Fibroblast of skin of back (primary cell): ENCODE results near the gene ECHDC1.

Experiments used
- DNase-seq: peaks from one replicate; pipeline ENCODE4 v3.0.0-alpha.2; 2013

Gene ECHDC1

GRCh38 chr6:127282184-127282583 lies 61.2 kb downstream of the ECHDC1 start:
- no peak for DNase-seq

- DNase-seq, result no peak
Observed at GRCh38 chr6:127279815-127280214, 63.6 kb downstream of the ECHDC1 start.

- DNase-seq, result no peak
Observed at GRCh38 chr6:127277878-127278843, 65.2 kb downstream of the ECHDC1 start.

GRCh38 chr6:127276331-127276730 lies 67.1 kb downstream of the ECHDC1 start:
- no peak for DNase-seq

GRCh38 chr6:127273499-127273898 lies 69.9 kb downstream of the ECHDC1 start:
- no peak for DNase-seq

- no peak for DNase-seq
Observed at GRCh38 chr6:127272576-127272975, 70.8 kb downstream of the ECHDC1 start.

- peak; percentile 5 for DNase-seq
Observed at GRCh38 chr6:127267646-127268625, 75.5 kb downstream of the ECHDC1 start.

- peak; percentile 65 for DNase-seq
Observed at GRCh38 chr6:127266892-127267645, 76.3 kb downstream of the ECHDC1 start.

GRCh38 chr6:127266178-127266891 lies 77.1 kb downstream of the ECHDC1 start, which contains the start of gene RNF146:
Gene RNF146, plus strand, starts transcription at chr6:127266864. Its CDS starts 13,475 bp downstream, at chr6:127280339.
- DNase-seq, result peak; percentile 85

GRCh38 chr6:127263481-127263880 lies 79.9 kb downstream of the ECHDC1 start:
- DNase-seq, result no peak

- DNase-seq, result no peak
Observed at GRCh38 chr6:127262896-127263295, 80.5 kb downstream of the ECHDC1 start.

- no peak for DNase-seq
Observed at GRCh38 chr6:127255286-127255685, 88.1 kb downstream of the ECHDC1 start.

GRCh38 chr6:127249621-127250020 lies 93.8 kb downstream of the ECHDC1 start:
- DNase-seq, result no peak

GRCh38 chr6:127247114-127248096 lies 96.0 kb downstream of the ECHDC1 start:
- no peak for DNase-seq

GRCh38 chr6:127243501-127243900 lies 99.9 kb downstream of the ECHDC1 start:
- no peak for DNase-seq
